ENCODE results near the gene INTU. TPM values are rescaled to one million over a fixed set of nuclear protein-coding genes. Genes with fewer than 3 reads are reported as not detected.

The INTU gene
- total and polyA plus RNA-seq, 4 donors: 0.30 to 1.7 (median 1.1) TPM

DNA sequence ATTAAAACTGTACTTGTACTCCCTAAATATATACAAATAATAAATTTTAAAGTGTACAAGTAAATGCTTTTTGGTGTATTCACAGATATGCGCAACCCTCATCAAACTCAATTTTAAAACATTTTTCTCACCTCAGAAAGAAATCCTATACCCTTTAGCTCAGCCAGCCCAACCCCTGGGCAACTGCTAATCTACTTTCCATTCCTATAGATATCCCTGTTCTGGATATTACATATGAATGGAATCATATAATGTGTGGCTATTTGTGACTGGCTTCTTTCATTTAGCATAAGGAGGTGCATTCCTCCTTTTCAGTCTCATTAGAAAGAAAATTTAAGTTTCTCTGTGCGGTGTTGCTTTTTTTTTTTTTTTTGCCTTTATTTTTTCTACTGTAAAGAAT lies 39.4 kb downstream of the INTU start:
- WGBS: 99% methylated on average over 2 of the region's 2 CpGs

DNA sequence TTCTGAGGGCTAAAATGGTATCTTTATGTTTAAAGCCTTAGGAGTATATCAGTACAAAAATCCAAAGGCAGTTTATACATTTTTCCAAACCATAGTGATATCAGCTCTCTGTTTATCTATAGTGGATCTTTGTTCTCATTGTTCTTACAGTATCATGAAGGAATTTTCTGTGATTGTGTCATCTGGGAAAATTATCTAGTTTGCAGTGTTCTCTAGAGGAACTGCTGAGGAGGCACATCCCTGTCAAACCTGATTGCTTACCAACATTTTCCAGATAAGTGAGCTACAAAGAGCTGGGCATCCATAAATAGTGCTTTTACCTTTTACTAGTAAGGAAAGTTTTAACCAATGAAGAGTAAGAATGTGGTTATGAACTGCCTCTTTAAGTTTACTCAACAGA lies 52.5 kb downstream of the INTU start:
- H3K9me3 ChIP-seq (ENCODE audit: control insufficient read depth in 4 of 4, low read length in 3 of 4): no peaks in the 10 kb centered on the region

More for the DNA sequence above, 39.4 kb downstream of the INTU start:
- Histone ChIP-seq H3K4me3 (ENCODE audit: low read depth in 1 of 3, low read length in 3 of 3) (no peak overlapping the region), H3K27ac (ENCODE audit: low read depth in 1 of 2, low read length in 2 of 2) (no peak overlapping the region), H3K9ac (ENCODE audit: low read depth in 1 of 2, low read length in 2 of 2) (no peak overlapping the region), H3K36me3 (ENCODE audit: control insufficient read depth in 4 of 4, insufficient read depth in 3 of 4, low read depth in 1 of 4, low read length in 3 of 4) (no peaks in the 10 kb centered on the region), H3K27me3 (ENCODE audit: control insufficient read depth in 4 of 4, insufficient read depth in 4 of 4, low read length in 3 of 4) (no peaks in the 10 kb centered on the region), H3K9me3 (ENCODE audit: control insufficient read depth in 4 of 4, low read length in 3 of 4) (no peaks in the 10 kb centered on the region), H3K4me1 (ENCODE audit: control insufficient read depth in 4 of 4, insufficient read depth in 4 of 4, low read length in 3 of 4) (no peaks in the 10 kb centered on the region)
- no peak for DNase-seq (ENCODE audit: low spot score)
- no peak for TF ChIP-seq NR2F2 (IDR thresholded peaks at IDR 0.05)
- no peak for TF ChIP-seq RXRA (IDR thresholded peaks at IDR 0.05)
- no peak for TF ChIP-seq EGR1 (IDR thresholded peaks at IDR 0.05; ENCODE audit: low read depth in 2 of 2)
- no peak for TF ChIP-seq YY1 (IDR thresholded peaks at IDR 0.05)

More for the DNA sequence above, 52.5 kb downstream of the INTU start:
- Histone ChIP-seq H3K27me3 (ENCODE audit: control insufficient read depth in 4 of 4, insufficient read depth in 4 of 4, low read length in 3 of 4) (no peaks in the 10 kb centered on the region), H3K4me1 (ENCODE audit: control insufficient read depth in 4 of 4, insufficient read depth in 4 of 4, low read length in 3 of 4) (no peaks in the 10 kb centered on the region), H3K4me3 (ENCODE audit: low read depth in 1 of 3, low read length in 3 of 3) (no peak overlapping the region), H3K9ac (ENCODE audit: low read depth in 1 of 2, low read length in 2 of 2) (no peak overlapping the region), H3K36me3 (ENCODE audit: control insufficient read depth in 4 of 4, insufficient read depth in 3 of 4, low read depth in 1 of 4, low read length in 3 of 4) (no peaks in the 10 kb centered on the region), H3K27ac (ENCODE audit: low read depth in 1 of 2, low read length in 2 of 2) (no peak overlapping the region)
- TF ChIP-seq RXRA (IDR thresholded peaks at IDR 0.05) (no peak), HNF4A (conservative IDR thresholded peaks at IDR 0.05) (no peak), MAX (IDR thresholded peaks at IDR 0.05) (no peak), JUND (IDR thresholded peaks at IDR 0.05) (no peak), GABPA (IDR thresholded peaks at IDR 0.05 in 1 of 2, conservative IDR thresholded peaks at IDR 0.05 in 1 of 2) (no peak), FOXA2 (IDR thresholded peaks at IDR 0.05) (no peak), TAF1 (conservative IDR thresholded peaks at IDR 0.05) (no peak), EGR1 (IDR thresholded peaks at IDR 0.05; ENCODE audit: low read depth in 2 of 2) (no peak), HNF4G (IDR thresholded peaks at IDR 0.05) (no peak), NR2F2 (IDR thresholded peaks at IDR 0.05) (no peak), RAD21 (IDR thresholded peaks at IDR 0.05) (no peak), SP1 (IDR thresholded peaks at IDR 0.05) (no peak), YY1 (IDR thresholded peaks at IDR 0.05) (no peak), FOXA1 (IDR thresholded peaks at IDR 0.05) (no peak)
- TF ChIP-seq, protein P1, sequence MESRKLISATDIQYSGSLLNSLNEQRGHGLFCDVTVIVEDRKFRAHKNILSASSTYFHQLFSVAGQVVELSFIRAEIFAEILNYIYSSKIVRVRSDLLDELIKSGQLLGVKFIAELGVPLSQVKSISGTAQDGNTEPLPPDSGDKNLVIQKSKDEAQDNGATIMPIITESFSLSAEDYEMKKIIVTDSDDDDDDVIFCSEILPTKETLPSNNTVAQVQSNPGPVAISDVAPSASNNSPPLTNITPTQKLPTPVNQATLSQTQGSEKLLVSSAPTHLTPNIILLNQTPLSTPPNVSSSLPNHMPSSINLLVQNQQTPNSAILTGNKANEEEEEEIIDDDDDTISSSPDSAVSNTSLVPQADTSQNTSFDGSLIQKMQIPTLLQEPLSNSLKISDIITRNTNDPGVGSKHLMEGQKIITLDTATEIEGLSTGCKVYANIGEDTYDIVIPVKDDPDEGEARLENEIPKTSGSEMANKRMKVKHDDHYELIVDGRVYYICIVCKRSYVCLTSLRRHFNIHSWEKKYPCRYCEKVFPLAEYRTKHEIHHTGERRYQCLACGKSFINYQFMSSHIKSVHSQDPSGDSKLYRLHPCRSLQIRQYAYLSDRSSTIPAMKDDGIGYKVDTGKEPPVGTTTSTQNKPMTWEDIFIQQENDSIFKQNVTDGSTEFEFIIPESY (IDR thresholded peaks at IDR 0.05): no peak
- TF ChIP-seq, protein P2, sequence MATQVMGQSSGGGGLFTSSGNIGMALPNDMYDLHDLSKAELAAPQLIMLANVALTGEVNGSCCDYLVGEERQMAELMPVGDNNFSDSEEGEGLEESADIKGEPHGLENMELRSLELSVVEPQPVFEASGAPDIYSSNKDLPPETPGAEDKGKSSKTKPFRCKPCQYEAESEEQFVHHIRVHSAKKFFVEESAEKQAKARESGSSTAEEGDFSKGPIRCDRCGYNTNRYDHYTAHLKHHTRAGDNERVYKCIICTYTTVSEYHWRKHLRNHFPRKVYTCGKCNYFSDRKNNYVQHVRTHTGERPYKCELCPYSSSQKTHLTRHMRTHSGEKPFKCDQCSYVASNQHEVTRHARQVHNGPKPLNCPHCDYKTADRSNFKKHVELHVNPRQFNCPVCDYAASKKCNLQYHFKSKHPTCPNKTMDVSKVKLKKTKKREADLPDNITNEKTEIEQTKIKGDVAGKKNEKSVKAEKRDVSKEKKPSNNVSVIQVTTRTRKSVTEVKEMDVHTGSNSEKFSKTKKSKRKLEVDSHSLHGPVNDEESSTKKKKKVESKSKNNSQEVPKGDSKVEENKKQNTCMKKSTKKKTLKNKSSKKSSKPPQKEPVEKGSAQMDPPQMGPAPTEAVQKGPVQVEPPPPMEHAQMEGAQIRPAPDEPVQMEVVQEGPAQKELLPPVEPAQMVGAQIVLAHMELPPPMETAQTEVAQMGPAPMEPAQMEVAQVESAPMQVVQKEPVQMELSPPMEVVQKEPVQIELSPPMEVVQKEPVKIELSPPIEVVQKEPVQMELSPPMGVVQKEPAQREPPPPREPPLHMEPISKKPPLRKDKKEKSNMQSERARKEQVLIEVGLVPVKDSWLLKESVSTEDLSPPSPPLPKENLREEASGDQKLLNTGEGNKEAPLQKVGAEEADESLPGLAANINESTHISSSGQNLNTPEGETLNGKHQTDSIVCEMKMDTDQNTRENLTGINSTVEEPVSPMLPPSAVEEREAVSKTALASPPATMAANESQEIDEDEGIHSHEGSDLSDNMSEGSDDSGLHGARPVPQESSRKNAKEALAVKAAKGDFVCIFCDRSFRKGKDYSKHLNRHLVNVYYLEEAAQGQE (IDR thresholded peaks at IDR 0.05): no peak
- TF ChIP-seq, protein P3, sequence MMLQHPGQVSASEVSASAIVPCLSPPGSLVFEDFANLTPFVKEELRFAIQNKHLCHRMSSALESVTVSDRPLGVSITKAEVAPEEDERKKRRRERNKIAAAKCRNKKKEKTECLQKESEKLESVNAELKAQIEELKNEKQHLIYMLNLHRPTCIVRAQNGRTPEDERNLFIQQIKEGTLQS (IDR thresholded peaks at IDR 0.05): no peak
- no peak for DNase-seq (ENCODE audit: low spot score)
